Neutrophil (primary cell): ENCODE results near the gene NAE1.

ENCODE experiments used
- H3K27ac ChIP-seq: fragments of 200-600 bp; sonication (generic); 2 replicates; pipeline ENCODE4 v1.5.1; 2016; ENCODE audit warnings: mild to moderate bottlenecking, moderate library complexity
- H3K27me3 ChIP-seq: fragments of 200-600 bp; sonication (generic); 2 replicates; pipeline ENCODE4 v1.6.0; 2016; ENCODE audit warnings: mild to moderate bottlenecking
- H3K36me3 ChIP-seq: fragments of 200-600 bp; sonication (generic); 2 replicates; pipeline ENCODE4 v1.5.1; 2017
- H3K4me1 ChIP-seq, 2 experiments: fragments of 200-600 bp in 1 of 2; sonication (generic) in 1 of 2; 1 replicate in 1 of 2; 2 replicates in 1 of 2; pipeline versions ENCODE4 v1.5.1 to v1.6.1; 2013 to 2016; ENCODE audit warnings: low read depth in 1 of 2, low read length in 1 of 2, mild to moderate bottlenecking in 1 of 2, moderate library complexity in 1 of 2; ENCODE audit not compliant: control insufficient read depth in 1 of 2, insufficient read depth in 1 of 2
- H3K4me3 ChIP-seq, 2 experiments: fragments of 200-600 bp in 1 of 2; sonication (generic) in 1 of 2; 1 replicate in 1 of 2; 2 replicates in 1 of 2; pipeline ENCODE4 v1.5.1; 2013 to 2016; ENCODE audit warnings: low read depth in 1 of 2, low read length in 1 of 2, mild to moderate bottlenecking in 1 of 2, moderate library complexity in 1 of 2
- H3K9me3 ChIP-seq: fragments of 200-600 bp; sonication (generic); 2 replicates; pipeline ENCODE4 v1.5.1; 2016
- CTCF ChIP-seq: fragments of 200-600 bp; sonication (generic); IDR thresholded peaks from 2 replicates; pipeline ENCODE4 v1.5.1; 2016; ENCODE audit warnings: antibody characterized with exemption

NAE1 gene

DNA sequence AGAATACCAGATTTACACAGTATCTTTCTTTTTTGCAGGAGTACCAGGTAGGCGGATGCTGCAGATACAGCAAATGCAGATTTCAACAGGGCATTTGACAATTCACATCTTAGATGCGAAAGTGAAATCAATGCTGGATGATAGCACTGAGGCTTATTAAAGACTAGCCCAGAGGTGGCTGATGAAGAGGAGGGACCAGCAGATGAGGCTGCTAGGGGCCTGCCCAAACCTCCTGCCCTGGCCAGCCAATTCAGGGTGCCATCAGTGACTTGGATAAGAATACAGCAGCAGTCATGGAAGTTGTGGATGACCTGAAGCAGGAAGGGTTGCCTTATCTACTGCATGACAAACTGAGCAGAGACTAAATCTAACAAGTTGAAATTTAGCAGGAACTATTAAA, 77.8 kb downstream of the NAE1 start:
- peaks cover 46% of the 10 kb centered on the region for H3K27me3 ChIP-seq
- no peak for TF ChIP-seq CTCF
- H3K9me3 ChIP-seq: no peaks in the 10 kb centered on the region
- no peak overlapping the region for H3K27ac ChIP-seq
- peaks cover 21 to 22% of the 10 kb centered on the region in 2 experiments for H3K4me1 ChIP-seq
- H3K36me3 ChIP-seq: peaks cover 13% of the 10 kb centered on the region
- H3K4me3 ChIP-seq: no peak overlapping the region
